ENCODE data around the gene WFDC8.

DNA sequence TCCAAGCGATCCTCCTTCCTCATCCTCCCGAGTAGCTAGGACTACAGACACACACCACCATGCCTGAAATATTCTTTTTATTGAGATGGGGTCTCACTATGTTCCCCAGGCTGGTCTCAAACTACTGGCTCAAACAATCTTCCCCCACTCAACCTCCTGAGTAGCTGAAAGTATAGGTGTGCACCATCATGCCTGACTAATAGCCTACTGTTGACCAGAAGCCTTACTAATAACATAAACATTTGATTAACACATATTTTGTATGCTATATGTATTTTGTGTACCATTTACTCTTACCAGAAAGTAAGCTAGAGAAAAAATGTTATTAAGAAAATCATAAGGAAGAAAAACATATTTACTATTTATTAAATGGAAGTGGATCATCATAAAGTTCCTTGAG lies 38.5 kb upstream of the WFDC8 start:
- TF ChIP-seq HNF4A (CRISPR knock-in tag; IDR thresholded peaks at IDR 0.05) (no peak), WIZ (CRISPR knock-in tag; IDR thresholded peaks at IDR 0.05) (no peak), ZNF205 (CRISPR knock-in tag; IDR thresholded peaks at IDR 0.05) (no peak), MXI1 (IDR thresholded peaks at IDR 0.05; ENCODE audit: borderline replicate concordance, low read depth, low read length) (no peak), CENPT (CRISPR knock-in tag; IDR thresholded peaks at IDR 0.05; ENCODE audit: low read depth) (no peak), HNRNPH1 (optimal IDR thresholded peaks at IDR 0.05; ENCODE audit: low read depth, low read length) (no peak), RAD21 (CRISPR knock-in tag; IDR thresholded peaks at IDR 0.05) (no peak), EHMT2 (IDR thresholded peaks at IDR 0.05; ENCODE audit: borderline replicate concordance, low read depth, low read length) (no peak), MAFK (conservative IDR thresholded peaks at IDR 0.05 in 1 of 2, IDR thresholded peaks at IDR 0.05 in 1 of 2; ENCODE audit: low read length in 2 of 2) (no peak), KLF6 (CRISPR knock-in tag; IDR thresholded peaks at IDR 0.05) (no peak), CCAR2 (optimal IDR thresholded peaks at IDR 0.05; ENCODE audit: low read depth, low read length) (no peak), CTCF (CRISPR knock-in tag; IDR thresholded peaks at IDR 0.05) (no peak), ZNF17 (CRISPR knock-in tag; IDR thresholded peaks at IDR 0.05) (no peak)
- TF ChIP-seq, protein P1, sequence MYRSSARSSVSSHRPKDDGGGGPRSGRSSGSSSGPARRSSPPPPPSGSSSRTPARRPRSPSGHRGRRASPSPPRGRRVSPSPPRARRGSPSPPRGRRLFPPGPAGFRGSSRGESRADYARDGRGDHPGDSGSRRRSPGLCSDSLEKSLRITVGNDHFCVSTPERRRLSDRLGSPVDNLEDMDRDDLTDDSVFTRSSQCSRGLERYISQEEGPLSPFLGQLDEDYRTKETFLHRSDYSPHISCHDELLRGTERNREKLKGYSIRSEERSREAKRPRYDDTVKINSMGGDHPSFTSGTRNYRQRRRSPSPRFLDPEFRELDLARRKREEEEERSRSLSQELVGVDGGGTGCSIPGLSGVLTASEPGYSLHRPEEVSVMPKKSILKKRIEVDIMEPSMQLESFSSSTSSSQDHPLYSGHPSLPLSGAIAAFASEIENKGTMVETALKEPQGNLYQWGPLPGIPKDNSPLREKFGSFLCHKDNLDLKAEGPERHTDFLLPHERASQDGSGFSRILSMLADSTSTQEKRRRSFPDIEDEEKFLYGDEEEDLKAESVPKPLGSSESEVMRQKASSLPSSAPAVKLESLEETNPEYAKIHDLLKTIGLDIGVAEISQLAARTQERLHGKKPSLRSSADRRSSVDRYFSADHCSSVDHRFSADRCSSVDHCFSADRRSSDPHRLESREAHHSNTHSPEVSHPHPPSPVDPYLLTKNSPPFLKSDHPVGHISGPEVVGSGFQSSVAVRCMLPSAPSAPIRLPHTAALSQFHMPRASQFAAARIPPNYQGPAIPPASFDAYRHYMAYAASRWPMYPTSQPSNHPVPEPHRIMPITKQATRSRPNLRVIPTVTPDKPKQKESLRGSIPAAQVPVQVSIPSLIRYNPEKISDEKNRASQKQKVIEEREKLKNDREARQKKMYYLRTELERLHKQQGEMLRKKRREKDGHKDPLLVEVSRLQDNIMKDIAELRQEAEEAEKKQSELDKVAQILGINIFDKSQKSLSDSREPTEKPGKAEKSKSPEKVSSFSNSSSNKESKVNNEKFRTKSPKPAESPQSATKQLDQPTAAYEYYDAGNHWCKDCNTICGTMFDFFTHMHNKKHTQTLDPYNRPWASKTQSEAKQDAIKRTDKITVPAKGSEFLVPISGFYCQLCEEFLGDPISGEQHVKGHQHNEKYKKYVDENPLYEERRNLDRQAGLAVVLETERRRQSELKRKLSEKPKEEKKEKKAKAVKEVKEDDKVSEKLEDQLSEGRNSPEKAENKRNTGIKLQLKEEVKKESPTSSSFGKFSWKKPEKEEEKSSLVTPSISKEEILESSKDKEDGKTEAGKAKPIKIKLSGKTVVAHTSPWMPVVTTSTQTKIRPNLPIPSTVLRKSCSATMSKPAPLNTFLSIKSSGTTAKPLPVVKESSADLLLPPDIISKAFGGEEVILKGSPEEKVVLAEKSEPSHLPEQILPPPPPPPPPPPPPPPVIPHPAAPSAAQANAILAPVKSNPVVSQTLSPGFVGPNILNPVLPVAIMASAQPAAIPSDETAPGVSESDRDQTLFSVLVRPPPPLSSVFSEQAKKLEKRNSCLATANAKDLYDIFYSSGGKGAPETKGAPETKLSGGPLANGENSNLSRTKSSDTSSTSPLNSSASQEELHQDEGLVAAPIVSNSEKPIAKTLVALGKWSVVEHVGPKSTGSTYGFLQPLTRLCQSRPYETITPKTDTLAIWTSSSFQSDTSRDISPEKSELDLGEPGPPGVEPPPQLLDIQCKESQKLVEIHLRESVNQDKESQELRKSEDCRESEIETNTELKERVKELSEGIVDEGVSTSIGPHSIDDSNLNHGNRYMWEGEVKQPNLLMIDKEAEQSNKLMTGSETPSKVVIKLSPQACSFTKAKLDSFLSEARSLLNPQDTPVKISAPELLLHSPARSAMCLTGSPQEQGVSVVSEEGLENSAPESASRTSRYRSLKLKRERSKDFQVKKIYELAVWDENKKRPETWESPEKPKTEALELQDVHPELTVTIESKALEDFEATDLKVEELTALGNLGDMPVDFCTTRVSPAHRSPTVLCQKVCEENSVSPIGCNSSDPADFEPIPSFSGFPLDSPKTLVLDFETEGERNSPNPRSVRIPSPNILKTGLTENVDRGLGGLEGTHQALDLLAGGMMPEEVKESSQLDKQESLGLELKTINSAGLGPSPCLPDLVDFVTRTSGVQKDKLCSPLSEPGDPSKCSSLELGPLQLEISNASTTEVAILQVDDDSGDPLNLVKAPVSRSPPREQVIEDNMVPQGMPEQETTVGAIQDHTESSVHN (CRISPR knock-in tag; IDR thresholded peaks at IDR 0.05) = no peak
